ENCODE results near the gene CRY1.

GRCh38 chr12:107122452-107122958, 29.2 kb upstream of the CRY1 start:
- no peak for TF ChIP-seq CTCF (IDR thresholded peaks at IDR 0.05)
- TF ChIP-seq POLR2AphosphoS5 (IDR thresholded peaks at IDR 0.05; ENCODE audit: low read depth, low read length): no peak
- TF ChIP-seq REST (IDR thresholded peaks at IDR 0.05; ENCODE audit: insufficient read depth in 1 of 2, low read depth in 2 of 2, low read length in 1 of 2): no peak
- TF ChIP-seq TCF7L2 (IDR thresholded peaks at IDR 0.05; ENCODE audit: low read depth, low read length): no peak
